Activated naive CD4-positive, alpha-beta T cell treated with Interleukin-2 at 50 U/mL for 16 hours (primary cell): ENCODE results near the gene NUDT1.
"Not testable (repeated sequence)": the region's sequence is repeated elsewhere in the genome, so short reads cannot be mapped to it uniquely, and the experiment has no call there.

Experiments used
- DNase-seq: peaks from one replicate; pipeline ENCODE4 v3.0.0-alpha.2; 2020

Gene NUDT1

DNA sequence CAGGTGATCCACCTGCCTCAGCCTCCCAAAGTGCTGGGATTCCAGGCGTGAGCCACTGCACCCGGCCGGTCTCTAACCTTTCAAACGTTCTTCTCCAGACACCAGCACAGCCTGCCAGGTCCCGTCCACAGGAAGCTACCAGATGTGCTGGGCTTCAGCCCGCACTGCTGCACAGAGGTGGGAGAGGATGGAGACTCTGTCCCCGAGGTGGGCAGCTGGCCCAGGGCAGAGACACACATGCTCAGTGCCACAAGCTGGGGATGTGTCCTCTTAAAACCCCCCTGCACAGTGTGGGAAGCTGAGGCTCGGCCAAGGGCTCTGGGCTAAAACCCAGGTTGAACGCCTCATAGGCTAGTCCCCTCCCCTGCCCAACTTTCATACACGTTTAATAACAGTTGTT lies 9.4 kb downstream of the NUDT1 start:
- DNase-seq, result no peak

GRCh38 chr7:2251841-2252771 lies 10.1 kb downstream of the NUDT1 start:
- no peak for DNase-seq

GRCh38 chr7:2253021-2253420 lies 11.0 kb downstream of the NUDT1 start:
- DNase-seq, result no peak

GRCh38 chr7:2253525-2254244 lies 11.7 kb downstream of the NUDT1 start:
- DNase-seq, result no peak

DNA sequence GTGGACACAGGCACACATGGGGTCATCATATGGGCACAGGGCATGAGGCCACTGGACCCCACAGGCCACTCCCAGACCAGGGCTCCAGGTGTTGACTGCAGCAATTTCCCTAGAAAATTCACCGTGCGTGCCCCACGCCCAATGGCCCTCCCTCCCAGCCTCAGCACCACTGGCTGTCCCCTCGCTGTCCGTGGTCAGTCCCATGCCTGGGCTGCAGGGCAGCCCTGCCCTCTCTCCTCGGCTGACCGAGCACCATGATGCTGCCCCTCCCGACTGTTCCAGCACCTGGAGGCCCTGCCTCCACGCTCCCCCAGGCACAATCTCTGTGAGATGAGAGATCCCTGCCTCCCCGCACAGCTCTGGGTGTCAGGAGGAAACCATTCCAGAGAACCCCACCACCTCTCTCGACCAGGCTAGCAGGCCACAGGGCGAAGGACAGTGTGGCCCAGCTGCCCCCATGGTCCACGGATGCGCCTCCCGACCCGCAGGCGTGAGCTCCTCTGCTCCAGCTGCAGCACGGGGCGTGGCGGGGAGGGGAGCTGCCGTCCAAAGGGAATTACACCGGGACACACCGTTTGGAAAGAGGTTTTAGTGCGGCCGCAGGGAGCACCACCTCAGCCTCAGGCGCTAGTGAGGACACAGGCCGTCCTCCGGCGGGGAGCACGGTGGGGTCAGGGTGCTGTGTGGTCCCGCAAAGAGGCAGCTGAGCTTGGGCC lies 12.6 kb downstream of the NUDT1 start:
- DNase-seq, result no peak

DNA sequence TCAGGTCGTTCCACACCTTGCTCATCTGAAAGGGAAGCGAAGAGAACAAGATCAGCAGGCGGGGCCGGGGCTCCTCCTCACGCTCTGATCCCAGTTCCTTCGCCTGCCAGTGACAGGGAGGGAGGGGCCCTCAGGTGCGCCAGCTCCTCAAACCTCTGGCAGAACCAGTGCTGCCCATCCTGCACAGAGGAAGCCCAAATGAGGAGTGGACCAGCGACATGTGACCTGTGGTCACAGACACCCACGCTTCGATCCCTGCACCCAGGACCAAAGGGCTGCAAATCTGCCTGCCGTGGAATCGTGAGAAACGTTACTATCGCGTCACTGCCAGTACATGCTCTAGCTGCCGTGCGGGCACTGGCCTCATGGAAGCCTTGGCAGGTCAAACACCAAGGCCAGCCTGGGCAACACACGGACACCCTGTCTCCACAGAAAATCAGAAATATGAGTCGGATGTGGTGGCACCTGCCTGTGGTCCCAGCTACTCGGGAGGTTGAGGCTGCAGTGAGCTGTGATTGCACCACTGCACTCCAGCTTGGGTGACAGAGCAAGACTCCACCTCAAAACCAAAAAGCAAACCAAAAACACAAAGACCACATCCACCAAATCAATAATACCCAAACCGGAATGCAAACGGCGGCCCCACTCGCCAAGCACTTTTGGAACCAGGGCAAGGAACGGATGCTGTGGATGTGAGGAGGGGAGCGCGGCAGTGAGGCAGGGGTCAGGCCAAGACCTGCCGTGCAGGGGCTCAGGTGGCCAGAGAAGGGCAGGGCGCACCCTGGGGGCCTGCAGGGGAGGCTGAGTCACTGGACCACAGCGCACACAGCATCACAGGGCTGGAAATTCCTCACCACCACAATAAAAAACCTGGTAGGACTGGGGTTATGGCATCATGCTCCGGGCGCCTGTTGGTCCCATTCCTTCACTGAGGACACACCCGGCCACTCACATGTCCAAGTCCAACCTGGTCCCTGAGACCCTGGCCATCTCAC lies 13.4 kb downstream of the NUDT1 start:
- no peak for DNase-seq

DNA sequence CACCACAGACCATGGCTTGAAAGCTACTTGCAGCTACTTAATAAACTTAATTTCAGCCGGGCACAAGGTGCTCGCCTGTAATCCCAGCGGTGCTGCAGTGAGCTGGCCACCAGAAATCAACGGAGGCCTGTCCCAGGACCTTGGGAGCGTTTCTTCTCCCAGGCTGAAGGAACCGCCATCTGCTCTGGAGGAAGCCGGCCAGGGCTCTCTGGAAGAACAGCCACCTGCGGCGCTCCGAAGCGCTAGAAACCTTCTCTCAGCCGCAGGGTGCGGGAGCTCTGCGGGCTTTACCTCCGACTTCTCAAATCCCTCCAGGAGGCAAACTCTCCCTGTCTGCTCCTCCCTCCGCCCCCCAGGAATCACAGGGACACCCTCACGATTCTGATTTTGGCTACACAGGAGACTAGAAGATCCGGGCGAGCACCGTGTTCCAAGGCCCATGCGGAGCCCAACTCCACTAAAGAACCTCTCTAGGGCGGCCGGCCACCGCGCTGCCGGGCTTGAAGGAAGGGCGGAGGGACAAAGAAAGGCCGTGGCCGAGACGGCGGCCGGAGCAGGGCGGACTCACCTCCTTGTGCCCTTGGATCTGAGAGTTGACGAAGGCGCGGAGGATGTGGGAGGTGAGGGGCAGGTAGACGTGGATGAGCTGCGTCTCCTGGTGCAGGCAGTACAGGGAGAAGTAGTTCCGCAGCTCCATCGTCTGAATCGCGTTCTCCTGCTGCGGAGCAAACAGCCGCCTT lies 14.4 kb downstream of the NUDT1 start:
- no peak for DNase-seq

- DNase-seq, result no peak
Observed at GRCh38 chr7:2257046-2257551, 15.1 kb downstream of the NUDT1 start.

GRCh38 chr7:2257651-2258050 lies 15.6 kb downstream of the NUDT1 start:
- DNase-seq, result no peak

- no peak for DNase-seq
Observed at GRCh38 chr7:2258661-2259365, 16.8 kb downstream of the NUDT1 start.

- no peak for DNase-seq
Observed at GRCh38 chr7:2259480-2259879, 17.5 kb downstream of the NUDT1 start.

DNA sequence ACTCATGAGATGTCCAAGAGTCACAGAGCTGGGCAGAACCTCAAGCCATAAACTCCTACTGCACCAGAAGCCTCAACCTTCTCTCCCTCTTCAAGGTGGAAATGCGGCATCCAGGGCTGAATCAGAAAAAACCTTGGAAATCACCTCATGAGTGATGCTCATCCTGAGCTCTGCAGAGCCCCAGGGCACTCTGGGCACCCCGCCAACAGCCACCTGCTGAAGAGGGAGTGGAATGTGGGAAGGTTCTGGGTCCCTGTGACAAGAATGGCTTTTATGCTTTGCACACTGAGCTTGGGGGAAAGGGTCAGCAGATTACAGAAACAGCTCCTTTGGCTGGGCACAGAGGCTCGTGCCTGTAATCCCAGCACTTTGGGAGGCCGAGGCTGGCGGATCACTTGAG lies 18.8 kb downstream of the NUDT1 start:
- DNase-seq, result no peak

GRCh38 chr7:2261611-2262010 lies 19.6 kb downstream of the NUDT1 start:
- DNase-seq, result no peak

DNA sequence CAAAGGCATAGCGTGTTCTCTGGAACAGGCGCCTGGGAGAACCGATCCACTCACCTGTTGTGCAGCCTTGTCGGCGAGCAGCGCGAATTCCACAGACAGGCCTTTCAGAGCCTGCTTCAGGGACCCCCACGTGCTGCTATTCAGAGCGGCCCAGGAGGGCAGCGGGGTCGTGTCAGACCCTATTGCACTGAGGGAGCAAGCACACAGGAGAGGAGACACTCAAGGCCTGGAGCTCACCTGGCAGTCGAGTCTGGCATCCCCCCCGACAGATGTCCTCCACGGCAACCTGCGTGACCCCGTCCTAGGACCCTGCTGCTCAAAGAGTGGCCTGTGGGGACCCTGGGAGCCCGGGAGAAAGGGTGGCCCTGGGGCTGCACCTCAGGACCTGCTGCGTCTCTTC lies 21.1 kb downstream of the NUDT1 start:
- no peak for DNase-seq

GRCh38 chr7:2264158-2264557 lies 22.1 kb downstream of the NUDT1 start:
- DNase-seq, result no peak

DNA sequence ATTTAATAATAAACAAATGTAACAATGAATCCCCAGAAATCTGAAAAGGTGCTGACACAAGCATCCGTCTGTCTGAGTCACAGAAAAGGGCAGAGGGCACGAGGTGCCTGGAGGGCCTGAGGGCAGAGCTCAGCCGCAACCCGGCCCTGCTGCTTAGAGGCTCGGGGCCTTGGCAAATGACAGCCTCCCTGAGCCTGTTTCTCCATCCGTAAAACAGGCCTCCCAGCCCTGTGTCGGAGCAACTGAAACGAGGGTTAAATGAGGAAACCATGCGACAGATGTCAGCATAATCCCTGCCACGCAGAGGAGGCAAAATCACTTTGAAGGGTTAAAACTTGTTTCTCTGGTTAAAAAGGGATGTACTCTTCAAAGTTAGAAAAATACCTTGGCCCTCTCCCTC lies 24.9 kb downstream of the NUDT1 start:
- no peak for DNase-seq

DNA sequence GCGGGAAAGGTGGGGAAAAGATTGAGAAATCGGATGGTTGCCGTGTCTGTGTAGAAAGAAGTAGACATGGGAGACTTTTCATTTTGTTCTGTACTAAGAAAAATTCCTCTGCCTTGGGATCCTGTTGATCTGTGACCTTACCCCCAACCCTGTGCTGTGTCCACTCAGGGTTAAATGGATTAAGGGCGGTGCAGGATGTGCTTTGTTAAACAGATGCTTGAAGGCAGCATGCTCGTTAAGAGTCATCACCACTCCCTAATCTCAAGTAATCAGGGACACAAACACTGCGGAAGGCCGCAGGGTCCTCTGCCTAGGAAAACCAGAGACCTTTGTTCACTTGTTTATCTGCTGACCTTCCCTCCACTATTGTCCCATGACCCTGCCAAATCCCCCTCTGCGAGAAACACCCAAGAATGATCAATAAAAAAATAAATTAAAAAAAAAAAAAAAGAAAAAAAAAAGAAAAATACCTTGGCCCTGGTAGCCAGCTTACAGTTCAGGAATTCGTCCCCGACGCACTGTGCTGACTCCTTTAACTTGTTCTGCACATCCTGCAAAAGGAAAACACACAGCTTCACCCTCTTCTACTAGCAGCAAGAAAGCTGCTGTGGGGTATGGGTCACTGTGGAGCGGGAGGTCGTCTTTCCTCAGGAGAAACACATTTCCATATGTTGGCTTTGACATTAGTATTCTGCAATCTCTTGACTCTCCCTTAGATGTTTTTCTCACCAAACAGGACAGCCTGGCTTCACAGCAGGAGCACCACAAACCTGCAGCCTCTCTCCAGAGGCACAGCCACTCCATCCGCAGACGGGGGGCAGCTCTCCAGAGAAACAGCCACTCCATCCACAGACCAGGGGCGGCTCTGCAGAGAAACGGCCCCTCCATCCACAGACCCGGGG lies 27.3 kb downstream of the NUDT1 start:
- not testable (repeated sequence) for DNase-seq

DNA sequence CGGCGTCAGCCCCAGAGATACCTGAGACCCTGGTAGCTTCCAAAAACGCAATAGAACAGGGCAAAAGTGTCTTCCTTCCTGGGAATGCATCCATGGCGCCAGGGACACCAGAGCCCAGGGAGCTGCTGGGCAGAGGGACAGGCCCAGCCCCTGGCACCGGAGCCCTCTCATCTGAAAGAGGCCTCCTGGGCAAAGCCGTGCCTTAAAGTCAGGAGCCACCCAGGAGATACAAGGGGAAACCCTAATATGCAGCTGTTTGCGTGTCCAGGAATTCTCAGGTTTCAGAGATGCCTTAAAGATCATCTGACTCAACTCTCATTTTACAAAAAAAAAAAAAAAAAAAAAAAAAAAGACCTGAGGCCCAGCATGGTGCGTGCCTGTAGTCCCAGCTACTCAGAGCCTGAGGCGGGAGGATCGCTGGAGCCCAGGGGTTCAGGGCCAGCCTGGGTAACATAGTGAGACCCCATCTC lies 28.0 kb downstream of the NUDT1 start:
- no peak for DNase-seq

GRCh38 chr7:2270495-2270894 lies 28.5 kb downstream of the NUDT1 start:
- no peak for DNase-seq
